Middle frontal gyrus (tissue), 1 donor: ENCODE results near the gene LRRC75B.
"Not testable (repeated sequence)": the region's sequence is repeated elsewhere in the genome, so short reads cannot be mapped to it uniquely, and the experiment has no call there.

Experiments used
- DNase-seq: peaks from one replicate; pipeline ENCODE4 v3.0.0-alpha.2; 2015; ENCODE audit warnings: low spot score; ENCODE audit errors: extremely low spot score

The LRRC75B gene

DNA sequence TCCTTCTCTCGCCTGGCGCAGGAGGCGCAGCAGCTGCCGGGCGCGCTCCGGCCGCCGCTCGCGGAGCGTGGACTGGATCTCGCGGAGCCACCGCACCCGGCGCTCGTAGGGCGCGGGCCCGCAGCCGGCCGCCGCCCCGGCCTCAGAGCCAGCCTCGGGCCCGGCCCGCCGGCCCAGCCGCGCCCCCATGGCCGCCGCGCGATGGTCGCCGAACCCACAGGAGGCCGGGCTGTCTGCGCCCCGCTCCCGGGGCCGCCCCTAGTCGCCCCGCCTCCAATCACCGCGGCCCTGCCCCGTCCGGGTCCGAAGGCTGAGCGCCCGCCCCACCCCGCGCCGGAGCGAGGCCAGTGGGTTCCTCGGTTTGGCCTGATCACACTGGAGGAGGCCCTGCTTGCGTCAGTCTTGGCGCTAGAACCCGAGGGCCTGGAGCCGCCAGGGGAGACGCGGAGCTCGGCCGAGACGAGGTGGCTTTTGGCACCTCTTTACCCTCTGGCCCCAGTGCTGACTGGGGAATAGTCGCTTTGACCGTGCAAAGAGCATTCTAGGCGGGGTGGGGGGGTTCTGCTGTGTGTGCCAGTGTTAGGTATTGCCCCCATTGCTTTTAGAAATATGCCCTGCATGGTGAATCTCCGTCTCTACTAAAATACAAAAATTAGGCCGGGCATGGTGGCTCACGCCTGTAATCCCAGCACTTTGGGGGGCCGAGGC is at the start of gene LRRC75B:
TSS of gene LRRC75B (minus strand) at position 223 of the 708 bp plus-strand sequence. CDS start at position 189, 34 bp downstream.
- peak; percentile 45 for DNase-seq

- not testable (repeated sequence) for DNase-seq
Observed at GRCh38 chr22:24642307-24642706, 49.4 kb upstream of the LRRC75B start.

- not testable (repeated sequence) for DNase-seq
Observed at GRCh38 chr22:24636513-24636912, 43.6 kb upstream of the LRRC75B start.

DNA sequence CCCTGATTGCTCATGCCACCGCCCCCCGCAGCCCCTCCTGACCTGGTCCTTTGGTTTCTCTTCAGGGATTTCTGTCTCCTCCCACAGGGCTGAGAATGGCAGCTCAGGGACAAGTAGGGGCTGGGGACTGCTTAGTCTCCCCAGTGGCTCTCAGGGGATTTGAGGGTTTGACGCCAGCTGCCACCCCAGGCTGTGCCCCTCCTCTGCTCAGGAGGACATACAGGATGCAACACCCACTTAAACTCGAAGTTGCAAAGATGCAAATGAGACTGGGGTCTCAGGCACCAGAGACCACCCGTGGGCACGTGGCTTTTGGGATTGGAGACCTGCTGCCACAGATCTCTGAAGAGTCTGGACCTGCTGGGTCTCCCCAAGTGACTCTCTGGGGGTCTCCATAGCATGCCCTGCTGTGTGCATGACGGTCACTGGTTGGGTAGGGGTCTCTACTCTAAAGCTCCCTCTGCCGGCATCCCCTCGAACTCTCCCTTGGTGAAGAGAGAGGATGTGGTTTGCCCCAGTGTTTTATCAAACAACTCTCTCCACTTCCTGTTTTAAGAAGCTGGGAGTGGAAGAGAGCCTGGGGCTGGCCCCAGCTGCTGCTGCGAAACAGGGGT is 42.0 kb upstream of the LRRC75B start:
- not testable (repeated sequence) for DNase-seq

DNA sequence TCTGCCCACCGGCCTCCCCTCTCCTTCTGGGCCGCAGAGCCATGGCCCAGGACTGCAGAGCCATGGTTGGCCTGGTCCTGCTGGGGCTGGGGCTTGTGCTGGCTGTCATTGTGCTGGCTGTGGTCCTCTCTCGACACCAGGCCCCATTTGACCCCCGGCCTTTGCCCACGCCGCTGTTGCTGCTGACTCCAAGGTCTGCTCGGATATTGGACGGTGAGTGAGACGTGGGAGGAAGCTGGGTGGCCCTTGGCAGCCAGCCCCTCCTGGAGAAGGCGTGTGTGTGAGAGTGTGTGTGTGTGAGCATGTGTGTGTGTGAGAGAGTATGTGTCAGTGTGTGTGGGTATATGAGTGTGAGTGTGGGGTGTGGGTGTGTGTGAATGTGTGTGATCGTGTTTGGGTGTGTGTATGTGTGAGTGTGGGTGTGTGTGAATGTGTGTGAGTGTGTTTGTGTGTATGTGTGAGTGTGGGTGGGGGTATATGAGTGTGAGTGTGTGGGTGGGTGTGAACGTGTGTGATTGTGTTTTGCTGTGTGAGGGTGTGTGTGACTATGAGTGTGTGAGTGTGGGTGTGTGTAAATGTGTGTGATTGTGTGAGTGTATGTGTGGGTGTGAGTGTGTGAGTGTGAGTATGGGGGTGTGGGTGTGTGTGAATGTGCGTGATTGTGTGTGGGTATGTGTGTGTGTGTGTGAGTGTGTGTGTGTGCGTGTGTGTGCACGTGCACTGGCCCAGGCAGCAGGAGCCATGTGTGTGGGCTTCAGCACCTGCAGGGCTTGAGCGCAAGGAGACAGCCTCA is 40.6 kb upstream of the LRRC75B start:
- not testable (repeated sequence) for DNase-seq

DNA sequence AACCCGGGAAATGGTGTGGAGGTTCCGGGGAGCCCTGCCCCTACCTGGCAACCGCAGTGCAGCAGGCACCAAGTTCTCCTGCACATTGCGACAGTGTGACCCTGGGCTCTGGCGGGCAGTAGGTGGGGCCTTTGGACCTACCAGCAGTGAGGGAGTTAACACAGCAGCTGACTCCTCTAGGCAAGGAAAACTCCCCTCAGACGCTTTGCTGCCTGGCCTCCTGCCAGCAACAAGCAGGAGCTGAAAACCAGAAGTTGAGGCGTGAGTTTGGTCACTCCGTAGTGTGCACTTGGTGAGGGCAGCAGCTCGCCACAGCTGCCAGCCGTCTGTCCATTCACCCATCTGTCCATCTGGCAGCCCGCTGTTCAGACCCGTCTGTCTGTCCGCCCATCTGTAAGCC is 39.8 kb upstream of the LRRC75B start:
- DNase-seq: not testable (repeated sequence)

DNA sequence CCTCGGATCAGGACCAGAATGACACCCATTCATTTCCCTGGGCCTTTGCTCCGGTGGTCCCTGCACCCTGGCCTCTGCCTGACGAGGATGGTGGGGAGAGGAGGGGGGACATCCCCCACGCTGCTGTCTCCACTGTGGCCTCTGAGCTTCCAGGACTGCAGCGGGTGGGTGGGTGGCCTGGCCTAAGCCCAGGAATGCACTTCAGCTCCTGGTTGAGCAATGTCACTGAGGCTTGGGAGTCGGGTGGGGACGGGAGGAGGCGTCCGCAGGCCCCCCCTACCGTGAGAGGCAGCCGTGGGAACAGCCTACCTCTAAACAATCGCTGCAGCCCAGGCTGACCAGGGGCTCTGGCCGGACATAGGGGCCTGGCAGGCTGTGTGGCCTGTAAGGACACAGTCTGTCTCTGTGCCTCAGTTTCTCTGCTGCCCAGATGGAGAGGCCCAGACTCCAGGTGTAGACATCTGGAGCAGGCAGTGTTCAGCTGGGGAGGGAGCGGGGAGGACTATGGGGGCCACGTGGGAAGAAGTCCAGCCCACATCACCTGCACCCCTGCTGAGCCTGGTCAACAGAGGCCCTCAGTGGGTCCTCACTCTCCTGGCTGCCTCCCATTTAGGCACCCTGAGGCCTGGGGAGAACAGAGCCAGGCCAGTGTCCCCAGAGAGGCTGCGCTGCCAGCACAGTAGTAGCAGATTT is 38.7 kb upstream of the LRRC75B start:
- not testable (repeated sequence) for DNase-seq

DNA sequence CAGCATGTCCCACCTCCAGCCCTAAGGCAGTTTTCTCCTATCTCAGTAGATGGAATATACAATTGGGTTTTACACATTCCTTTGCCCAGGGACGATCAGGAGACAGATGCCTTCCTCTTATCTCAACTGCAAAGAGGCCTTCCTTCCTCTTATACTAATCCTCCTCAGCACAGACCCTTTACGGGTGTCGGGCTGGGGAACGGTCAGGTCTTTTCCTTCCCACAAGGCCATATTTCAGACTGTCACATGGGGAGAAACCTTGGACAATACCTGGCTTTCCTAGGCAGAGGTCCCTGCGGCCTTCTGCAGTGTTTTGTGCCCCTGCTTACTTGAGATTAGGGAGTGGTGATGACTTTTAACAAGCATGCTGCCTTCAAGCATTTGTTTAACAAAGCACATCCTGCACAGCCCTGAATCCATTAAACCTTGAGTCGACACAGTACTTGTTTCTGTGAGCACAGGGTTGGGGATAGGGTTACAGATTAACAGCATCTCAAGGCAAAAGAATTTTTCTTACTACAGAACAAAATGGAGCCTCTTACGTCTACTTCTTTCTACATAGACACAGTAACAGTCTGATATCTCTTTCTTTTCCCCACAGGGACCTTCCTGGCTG is 38.0 kb upstream of the LRRC75B start:
- not testable (repeated sequence) for DNase-seq

DNA sequence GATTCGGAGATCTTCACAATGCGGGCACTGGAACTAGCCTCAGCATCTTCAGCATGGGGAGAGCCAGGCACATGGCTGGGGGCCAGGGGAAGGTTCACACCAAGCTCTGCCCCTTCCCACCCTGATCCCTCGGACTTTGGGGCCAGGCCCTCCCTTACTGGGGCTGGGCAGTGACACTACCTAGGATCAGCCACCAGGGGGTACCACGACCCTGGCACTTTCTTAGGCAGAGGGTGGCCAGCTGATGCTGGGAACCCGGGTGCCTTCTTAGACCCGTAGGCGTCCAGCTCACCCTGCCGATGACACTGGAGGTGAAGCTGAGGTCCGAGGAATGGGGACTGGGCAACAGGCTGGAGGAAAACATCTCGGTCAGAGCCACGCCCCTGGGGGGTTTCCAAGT is 36.2 kb upstream of the LRRC75B start:
- DNase-seq: not testable (repeated sequence)

- not testable (repeated sequence) for DNase-seq
Observed at GRCh38 chr22:24627911-24628310, 35.0 kb upstream of the LRRC75B start.

- not testable (repeated sequence) for DNase-seq
Observed at GRCh38 chr22:24622596-24622995, 29.7 kb upstream of the LRRC75B start.

DNA sequence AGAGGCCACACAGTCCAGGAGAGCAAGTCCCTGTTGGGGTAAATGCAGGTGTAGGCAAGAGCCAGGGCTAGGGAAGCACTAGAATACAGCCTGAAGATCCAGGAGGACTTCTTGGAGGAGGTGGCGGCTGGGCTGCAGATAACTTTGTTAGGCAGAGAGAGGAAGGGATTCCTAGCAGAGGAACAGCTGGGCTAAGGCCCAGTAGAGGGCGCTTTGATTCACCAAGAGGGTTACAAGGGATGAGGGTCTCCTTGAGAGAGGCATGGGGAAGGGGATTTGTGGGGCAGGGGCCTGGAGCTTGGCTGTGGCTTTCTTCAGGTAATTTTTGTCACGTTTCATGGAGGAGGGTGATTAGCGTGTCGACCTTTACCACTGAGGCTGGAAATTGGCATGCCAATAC is 28.4 kb upstream of the LRRC75B start:
- not testable (repeated sequence) for DNase-seq

GRCh38 chr22:24614794-24615193 is 21.9 kb upstream of the LRRC75B start:
- not testable (repeated sequence) for DNase-seq

DNA sequence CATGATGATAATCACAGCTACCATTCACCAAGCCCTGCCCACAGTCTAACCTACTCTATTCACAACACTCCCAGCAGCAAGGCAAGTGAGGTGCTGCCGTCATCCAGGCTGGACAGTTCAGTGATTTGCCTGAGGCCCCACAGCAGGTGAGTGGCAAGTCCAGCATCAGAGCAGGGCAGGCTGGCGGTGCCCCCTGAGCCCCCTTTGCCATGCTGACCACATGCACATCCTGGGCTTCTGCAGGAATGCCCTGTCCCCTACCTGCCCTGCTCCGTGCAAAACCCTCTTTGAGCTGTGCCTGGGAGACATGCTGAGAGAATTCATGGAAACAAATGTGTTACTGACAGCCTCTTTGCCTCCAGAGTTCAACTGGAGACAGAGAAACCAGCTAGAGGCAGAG is 17.0 kb upstream of the LRRC75B start:
- DNase-seq: not testable (repeated sequence)

DNA sequence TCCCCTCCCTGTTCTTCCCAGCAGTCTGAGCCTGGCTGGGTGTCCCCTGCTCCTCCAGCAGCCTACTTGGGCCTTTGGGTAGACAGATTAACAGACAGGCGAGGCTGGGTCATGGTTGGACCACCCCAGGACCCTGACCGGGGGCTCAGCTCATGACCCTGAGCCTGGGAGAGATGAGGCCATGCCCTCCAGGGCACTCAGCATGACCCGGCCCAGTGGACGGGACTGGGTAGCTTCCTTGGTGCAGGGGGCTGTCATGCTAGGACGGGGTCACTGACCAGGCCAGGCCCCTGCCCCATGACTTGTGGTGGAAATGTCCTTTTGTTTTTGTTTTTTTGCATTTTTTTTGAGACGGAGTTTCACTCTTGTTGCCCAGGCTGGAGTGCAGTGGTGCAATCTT is 15.5 kb upstream of the LRRC75B start:
- not testable (repeated sequence) for DNase-seq

- not testable (repeated sequence) for DNase-seq
Observed at GRCh38 chr22:24607429-24607983, 14.6 kb upstream of the LRRC75B start.

- DNase-seq: not testable (repeated sequence)
Observed at GRCh38 chr22:24606340-24606739, 13.5 kb upstream of the LRRC75B start.

DNA sequence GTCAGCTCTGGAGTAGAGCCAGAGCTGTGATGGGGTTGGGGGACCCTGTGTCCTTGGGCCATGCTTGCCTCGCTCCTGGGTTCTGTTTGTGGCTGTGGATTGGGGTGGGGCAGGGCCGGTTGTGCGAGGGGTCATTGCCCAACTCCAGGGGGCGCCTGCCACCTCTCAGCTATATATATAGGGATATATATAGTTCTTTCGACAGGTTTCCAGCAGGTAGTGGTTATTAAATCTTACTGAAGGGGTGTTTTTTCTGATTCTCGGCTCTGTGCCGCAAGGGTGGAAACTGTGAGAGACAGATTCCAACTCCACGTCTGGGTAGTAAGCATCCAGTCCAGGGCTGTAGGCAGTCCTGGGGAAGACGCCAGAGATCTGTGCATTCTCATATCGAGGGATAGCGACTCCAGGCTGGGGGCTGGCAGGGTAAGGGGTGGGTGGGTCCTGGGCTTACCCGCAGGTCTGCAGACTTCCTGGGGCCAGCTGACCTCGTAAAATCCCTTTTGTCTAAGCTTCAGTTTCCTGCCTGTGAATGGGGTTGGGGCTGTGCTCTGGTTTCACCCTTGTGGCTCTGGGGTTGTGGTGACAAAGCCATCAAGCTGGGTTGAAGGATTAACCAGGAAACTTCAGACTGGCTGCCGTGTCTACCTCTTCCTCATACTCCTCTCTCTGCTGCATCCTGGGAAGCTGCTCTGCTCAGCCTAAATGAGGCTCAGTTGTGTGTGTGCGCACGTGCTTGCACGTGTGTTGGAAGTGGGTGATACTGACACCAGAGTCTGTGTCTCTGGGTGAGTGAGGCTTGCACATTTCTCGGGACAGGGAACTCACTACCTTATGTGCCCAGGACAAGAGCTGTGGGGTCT is 11.1 kb upstream of the LRRC75B start:
- DNase-seq: not testable (repeated sequence)
